H1 (cell line): ENCODE results near the gene ZNF133. TPM values are rescaled to one million over a fixed set of nuclear protein-coding genes. Genes with fewer than 3 reads are reported as not detected.

Experiments
- CTCF ChIA-PET: fragments of 300-600 bp; sonication (Branson Sonifier 250); formaldehyde crosslinking; loops from one replicate; lab custom pipeline; 2021; ENCODE audit not compliant: partially characterized antibody; lab: Charles Lee
- POLR2A ChIA-PET: fragments of 300-600 bp; sonication (Branson Sonifier 250); formaldehyde crosslinking; loops from one replicate; lab custom pipeline; 2021; ENCODE audit warnings: inconsistent platforms; ENCODE audit not compliant: partially characterized antibody; lab: Charles Lee
- DNase-seq, 2 experiments: peaks; one replicate each; pipeline versions ENCODE4 v3.0.0 to v3.0.0-alpha.2; 2010 to 2022; ENCODE audit warnings: low spot score in 2 of 2, low read depth in 1 of 2, mixed read lengths in 1 of 2
- FAIRE-seq: peaks from 2 replicates; lab custom pipeline; 2011; peaks lifted over from hg19 to GRCh38; lab: Jason Lieb, UNC
- H2AFZ ChIP-seq: 2 replicates; pipeline ENCODE4 v1.8.1; 2012; ENCODE audit warnings: low read length, inconsistent platforms
- H2AK5ac ChIP-seq: 2 replicates; pipeline ENCODE4 v1.6.1; 2013; ENCODE audit warnings: low read depth, low read length
- H2BK120ac ChIP-seq: replicated peaks from 2 replicates; pipeline ENCODE3; 2013; ENCODE audit warnings: low read depth, low read length, inconsistent platforms
- H2BK12ac ChIP-seq: 2 replicates; pipeline ENCODE4 v1.6.1; 2013; ENCODE audit warnings: low read depth, low read length
- H2BK15ac ChIP-seq: 2 replicates; pipeline ENCODE4 v1.6.1; 2013; ENCODE audit warnings: low read length
- H2BK20ac ChIP-seq: 2 replicates; pipeline ENCODE4 v1.6.1; 2013; ENCODE audit warnings: low read length
- H2BK5ac ChIP-seq: 2 replicates; pipeline ENCODE4 v1.6.1; 2013; ENCODE audit warnings: low read depth, low read length
- H3K14ac ChIP-seq: 2 replicates; pipeline ENCODE4 v1.6.1; 2013; ENCODE audit warnings: inconsistent platforms; ENCODE audit not compliant: insufficient read length
- H3K18ac ChIP-seq: 2 replicates; pipeline ENCODE4 v1.6.1; 2013; ENCODE audit warnings: low read length; ENCODE audit errors: extremely low read depth
- H3K23ac ChIP-seq: 2 replicates; pipeline ENCODE4 v1.6.1; 2013; ENCODE audit warnings: inconsistent platforms; ENCODE audit not compliant: insufficient read length
- H3K23me2 ChIP-seq: 2 replicates; pipeline ENCODE4 v1.6.1; 2013; ENCODE audit warnings: low read depth, low read length
- H3K27ac ChIP-seq: 2 replicates; pipeline ENCODE4 v1.6.1; 2011; ENCODE audit warnings: low read depth, low read length, inconsistent platforms
- H3K27me3 ChIP-seq, 4 experiments: replicated peaks in 1 of 4; 1 replicate in 1 of 4; 2 replicates in 3 of 4; pipeline versions ENCODE4 v1.6.1 to v1.8.1; 2011 to 2013; ENCODE audit warnings: low read length in 3 of 4, mild to moderate bottlenecking in 3 of 4, inconsistent platforms in 2 of 4, mixed read lengths in 2 of 4, moderate library complexity in 1 of 4; ENCODE audit not compliant: control insufficient read depth in 3 of 4, insufficient read depth in 3 of 4; ENCODE audit errors: extremely low read depth in 1 of 4
- H3K36me3 ChIP-seq, 4 experiments: 2 replicates each; pipeline versions ENCODE4 v1.6.1 to v1.8.1; 2011 to 2013; ENCODE audit warnings: mild to moderate bottlenecking in 4 of 4, low read length in 3 of 4, moderate library complexity in 2 of 4, control low read depth in 1 of 4, inconsistent platforms in 1 of 4; ENCODE audit not compliant: insufficient read depth in 4 of 4, control insufficient read depth in 2 of 4
- H3K4ac ChIP-seq: replicated peaks from 2 replicates; pipeline ENCODE3; 2013; ENCODE audit warnings: low read length, low read depth, mixed read lengths, inconsistent platforms; ENCODE audit not compliant: insufficient read length
- H3K4me1 ChIP-seq, 4 experiments: replicated peaks in 1 of 4; 1 replicate in 1 of 4; 2 replicates in 3 of 4; pipeline versions ENCODE4 v1.6.1 to v1.8.1; 2011 to 2013; ENCODE audit warnings: low read length in 3 of 4, inconsistent platforms in 2 of 4, mixed read lengths in 1 of 4; ENCODE audit not compliant: insufficient read depth in 4 of 4, control insufficient read depth in 3 of 4
- H3K4me2 ChIP-seq, 2 experiments: 2 replicates each; pipeline versions ENCODE4 v1.6.1 to v1.8.1; 2011 to 2013; ENCODE audit warnings: low read depth in 2 of 2, low read length in 2 of 2, control low read depth in 1 of 2, inconsistent platforms in 1 of 2, mild to moderate bottlenecking in 1 of 2; ENCODE audit not compliant: insufficient read depth in 1 of 2
- H3K4me3 ChIP-seq, 4 experiments: fragments of 200-600, 300-600 bp in 1 of 4; sonication (generic), shearing (Covaris generic), sonication (Bioruptor Twin) in 1 of 4; 2 replicates each; pipeline versions ENCODE4 v1.5.1 to v1.8.1; 2011 to 2016; ENCODE audit warnings: low read length in 4 of 4, low read depth in 3 of 4, control low read depth in 2 of 4, inconsistent platforms in 2 of 4, mild to moderate bottlenecking in 2 of 4, mixed read lengths in 1 of 4, moderate library complexity in 1 of 4; ENCODE audit not compliant: insufficient read depth in 2 of 4; ENCODE audit errors: extremely low read depth in 1 of 4
- H3K56ac ChIP-seq: replicated peaks from 2 replicates; pipeline ENCODE3; 2013; ENCODE audit warnings: low read depth, mild to moderate bottlenecking, mixed read lengths, low read length, inconsistent platforms; ENCODE audit not compliant: insufficient read length
- H3K79me1 ChIP-seq: 2 replicates; pipeline ENCODE4 v1.6.1; 2013; ENCODE audit warnings: low read depth, low read length, control low read depth
- H3K79me2 ChIP-seq, 2 experiments: 2 replicates each; pipeline versions ENCODE4 v1.6.1 to v1.8.1; 2012 to 2013; ENCODE audit warnings: low read length in 2 of 2, mild to moderate bottlenecking in 2 of 2, inconsistent platforms in 1 of 2; ENCODE audit not compliant: insufficient read depth in 2 of 2, control insufficient read depth in 1 of 2
- H3K9ac ChIP-seq, 4 experiments: replicated peaks in 1 of 4; 1 replicate in 1 of 4; 2 replicates in 3 of 4; pipeline versions ENCODE4 v1.6.1 to v1.8.1; 2011 to 2013; ENCODE audit warnings: low read depth in 3 of 4, low read length in 3 of 4, control low read depth in 2 of 4, mild to moderate bottlenecking in 2 of 4, moderate library complexity in 2 of 4, inconsistent platforms in 1 of 4; ENCODE audit errors: extremely low read depth in 1 of 4
- H3K9me3 ChIP-seq, 2 experiments: 2 replicates each; pipeline versions ENCODE4 v1.6.1 to v1.8.1; 2012 to 2013; ENCODE audit warnings: mild to moderate bottlenecking in 2 of 2, moderate library complexity in 2 of 2, control low read depth in 1 of 2, inconsistent platforms in 1 of 2, low read depth in 1 of 2, low read length in 1 of 2, mixed read lengths in 1 of 2; ENCODE audit not compliant: insufficient read depth in 2 of 2
- H4K20me1 ChIP-seq, 2 experiments: replicated peaks in 1 of 2; 2 replicates each; pipeline versions ENCODE3 to v1.8.1; 2011 to 2013; ENCODE audit warnings: inconsistent platforms in 2 of 2, low read length in 2 of 2, mild to moderate bottlenecking in 1 of 2; ENCODE audit not compliant: insufficient read depth in 2 of 2, control insufficient read depth in 1 of 2
- H4K5ac ChIP-seq: 2 replicates; pipeline ENCODE4 v1.6.1; 2013; ENCODE audit warnings: low read length, low read depth, mixed read lengths, inconsistent platforms; ENCODE audit not compliant: insufficient read length
- H4K8ac ChIP-seq: 2 replicates; pipeline ENCODE4 v1.8.0; 2013; ENCODE audit warnings: mild to moderate bottlenecking, moderate library complexity, low read length, inconsistent platforms; ENCODE audit not compliant: insufficient read depth; ENCODE audit errors: extremely low read depth
- H4K91ac ChIP-seq: replicated peaks from 2 replicates; pipeline ENCODE3; 2013; ENCODE audit warnings: low read length, mixed read lengths, inconsistent platforms; ENCODE audit not compliant: insufficient read length
- EZH2 ChIP-seq: fragments of 200-600 bp; sonication (generic); IDR thresholded peaks from 2 replicates; pipeline ENCODE4 v1.7.1; 2012; ENCODE audit warnings: low read depth, mild to moderate bottlenecking, moderate library complexity, low read length, inconsistent platforms; ENCODE audit not compliant: severe bottlenecking
- KDM5A ChIP-seq: fragments of 200-600 bp; IDR thresholded peaks from 2 replicates; pipeline ENCODE4 v1.7.1; 2012; ENCODE audit warnings: mild to moderate bottlenecking, low read length, inconsistent platforms, mixed read lengths
- RBBP5 ChIP-seq: IDR thresholded peaks from 2 replicates; pipeline ENCODE4 v1.7.1; 2012; ENCODE audit warnings: low read depth, mild to moderate bottlenecking, inconsistent platforms, low read length, moderate library complexity, borderline replicate concordance
- RFX5 ChIP-seq: IDR thresholded peaks from 2 replicates; pipeline ENCODE4 v1.6.1; 2011; ENCODE audit warnings: low read depth, low read length, improper control_type of control experiment, borderline replicate concordance
- RNF2 ChIP-seq: fragments of 200-900, 300-1000 bp; sonication (generic); IDR thresholded peaks from 2 replicates; pipeline ENCODE4 v1.7.1; 2016; ENCODE audit warnings: borderline replicate concordance, low read depth, mild to moderate bottlenecking, antibody characterized with exemption, low read length; ENCODE audit not compliant: poor library complexity, severe bottlenecking; ENCODE audit errors: missing control alignments
- SP4 ChIP-seq: IDR thresholded peaks from 2 replicates; pipeline ENCODE4 v1.6.1; 2012; ENCODE audit warnings: low read length, inconsistent platforms
- SRF ChIP-seq: IDR thresholded peaks from 2 replicates; pipeline ENCODE4 v1.6.1; 2011; ENCODE audit warnings: mild to moderate bottlenecking, low read depth, low read length, moderate library complexity
- USF2 ChIP-seq: IDR thresholded peaks from 2 replicates; pipeline ENCODE4 v1.6.1; 2011; ENCODE audit warnings: low read length, improper control_type of control experiment
- polyA plus RNA-seq, 7 experiments: library from polyadenylated mRNA; depleted of rRNA in 3 of 7; stranded (reverse) in 5 of 7; unstranded in 2 of 7; fragments of >200 nt in 5 of 7; fragments of 200-250 nt in 2 of 7; gene quantifications; 1 replicate in 5 of 7; 2 replicates in 1 of 7; 4 replicates in 1 of 7; pipeline versions ENCODE4 v1.2.1 to v1.2.3, GENCODE V29; 2011 to 2013; ENCODE audit warnings: missing spikeins in 2 of 7, mixed read lengths in 2 of 7
- total RNA-seq: library from RNA; stranded (reverse); fragmentation: NEBNext Ultra II Directional; extraction: Animal tissue kit (Norgen Biotek cat#: 25700); gene quantifications from 2 replicates; pipeline ENCODE4 v1.2.1, GENCODE V29; 2021

The ZNF133 gene
- total and polyA plus RNA-seq, 2 of the 8 experiments (the other 6 are each of a cell fraction or from before 2014, with no cell fraction given): 12.1 to 15.8 TPM

GRCh38 chr20:18272451-18272850 is 15.9 kb upstream of the ZNF133 start (continued):
- TF ChIP-seq RFX5: no peak

GRCh38 chr20:18273738-18274137 is 14.6 kb upstream of the ZNF133 start:
- Histone ChIP-seq H3K23me2 (no peaks in the 10 kb centered on the region), H3K27ac (no peak overlapping the region), H2BK15ac (no peak overlapping the region), H2AFZ (no peak overlapping the region), H3K9ac (no peak overlapping the region), H4K91ac (no peak overlapping the region), H2AK5ac (no peak overlapping the region), H3K4me3 (no peak overlapping the region), H3K56ac (no peak overlapping the region), H4K8ac (no peak overlapping the region), H3K4me1 (no peaks in the 10 kb centered on the region), H3K23ac (no peak overlapping the region), H3K27me3 (no peaks in the 10 kb centered on the region; a peak in 1 of 7 replicates), H4K20me1 (no peaks in the 10 kb centered on the region), H4K5ac (no peak overlapping the region), H3K9me3 (no peaks in the 10 kb centered on the region), H3K4ac (no peak overlapping the region), H3K79me2 (no peaks in the 10 kb centered on the region), H3K79me1 (no peaks in the 10 kb centered on the region), H2BK5ac (no peak overlapping the region), H2BK20ac (no peak overlapping the region), H3K36me3 (no peaks in the 10 kb centered on the region), H2BK120ac (no peak overlapping the region), H3K14ac (no peak overlapping the region), H3K4me2 (no peak overlapping the region), H2BK12ac (no peak overlapping the region), H3K18ac (no peak overlapping the region)
- DNase-seq (no peak), FAIRE-seq (no peak)
- POLR2A ChIA-PET: interaction anchor here (0.5 to 1.1 kb wide), 5 partner anchors 8 to 295 kb away, joined by 3 to 5 read pairs (median 3); partner anchors contain the start of gene ZNF133
- CTCF ChIA-PET: interaction anchor here (1.1 to 2.0 kb wide), 3 partner anchors 12 to 268 kb away, joined by 3 to 7 read pairs (median 6); no protein-coding TSS in a partner anchor
- TF ChIP-seq KDM5A (no peak), SRF (no peak), USF2 (no peak), EZH2 (no peak), RBBP5 (no peak), RNF2 (no peak), SP4 (no peak)
